HUES48 (cell line): Measurements from ENCODE around the gene CLEC16A.

Experiments used
- H3K27ac ChIP-seq: one replicate; pipeline ENCODE4 v1.7.0; 2013; ENCODE audit warnings: low read depth, low read length, inconsistent platforms
- H3K27me3 ChIP-seq: 2 replicates; pipeline ENCODE4 v1.6.1; 2013; ENCODE audit warnings: mild to moderate bottlenecking, low read length; ENCODE audit not compliant: control insufficient read depth, insufficient read depth
- H3K36me3 ChIP-seq: 2 replicates; pipeline ENCODE4 v1.6.1; 2013; ENCODE audit warnings: low read length; ENCODE audit not compliant: control insufficient read depth, insufficient read depth
- H3K4me1 ChIP-seq: 2 replicates; pipeline ENCODE4 v1.6.1; 2013; ENCODE audit warnings: mild to moderate bottlenecking, low read length; ENCODE audit not compliant: control insufficient read depth, insufficient read depth
- H3K4me3 ChIP-seq: 2 replicates; pipeline ENCODE4 v1.5.1; 2013; ENCODE audit warnings: mild to moderate bottlenecking, low read depth, low read length
- H3K9ac ChIP-seq: 2 replicates; pipeline ENCODE4 v1.6.1; 2013; ENCODE audit warnings: mild to moderate bottlenecking, low read depth, low read length, moderate library complexity
- H3K9me3 ChIP-seq: 2 replicates; pipeline ENCODE4 v1.6.1; 2013; ENCODE audit warnings: low read length; ENCODE audit not compliant: control insufficient read depth, insufficient read depth

The CLEC16A gene

DNA sequence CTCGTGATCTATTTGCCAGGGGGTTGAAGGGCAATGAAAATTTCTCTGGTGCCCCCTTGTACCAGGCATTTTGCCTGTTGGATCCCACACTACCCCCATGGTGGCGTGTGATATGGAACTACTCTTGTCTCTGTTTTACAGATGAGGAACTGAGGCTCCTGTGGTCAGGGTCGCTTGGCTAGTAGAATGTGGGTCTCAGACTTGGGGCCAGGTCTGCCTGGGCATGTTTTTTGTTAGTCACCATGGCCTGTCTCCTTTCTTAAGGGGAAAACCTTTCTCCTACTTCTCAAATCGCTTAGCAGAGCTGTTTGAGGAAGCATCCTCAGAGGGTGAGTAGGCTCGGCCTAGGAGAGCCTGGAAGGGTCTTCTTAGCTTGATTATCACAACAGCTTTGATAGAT is 51.2 kb downstream of the CLEC16A start:
- H3K4me3 ChIP-seq, result no peak overlapping the region
- no peaks in the 10 kb centered on the region for H3K9me3 ChIP-seq
- H3K4me1 ChIP-seq, result no peaks in the 10 kb centered on the region
- H3K27ac ChIP-seq, result no peak overlapping the region
- no peaks in the 10 kb centered on the region for H3K27me3 ChIP-seq
- H3K9ac ChIP-seq, result no peak overlapping the region
- peaks cover 13% of the 10 kb centered on the region for H3K36me3 ChIP-seq

- peaks cover 8% of the 10 kb centered on the region; the same call in 1 of the 2 replicates for H3K36me3 ChIP-seq
- no peak overlapping the region for H3K27ac ChIP-seq
- no peaks in the 10 kb centered on the region for H3K4me1 ChIP-seq
- H3K9ac ChIP-seq, result no peak overlapping the region
- H3K4me3 ChIP-seq, result no peak overlapping the region
- no peaks in the 10 kb centered on the region for H3K9me3 ChIP-seq
- H3K27me3 ChIP-seq, result no peaks in the 10 kb centered on the region
These were observed 53.1 kb downstream of the CLEC16A start for GRCh38 chr16:10997485-10997884.

GRCh38 chr16:10999300-10999699 is 54.9 kb downstream of the CLEC16A start:
- Histone ChIP-seq H3K9ac (no peak overlapping the region), H3K4me3 (no peak overlapping the region), H3K27me3 (no peaks in the 10 kb centered on the region), H3K9me3 (no peaks in the 10 kb centered on the region), H3K36me3 (peaks cover 5% of the 10 kb centered on the region; the same call in 1 of the 2 replicates), H3K27ac (no peak overlapping the region), H3K4me1 (no peaks in the 10 kb centered on the region)

DNA sequence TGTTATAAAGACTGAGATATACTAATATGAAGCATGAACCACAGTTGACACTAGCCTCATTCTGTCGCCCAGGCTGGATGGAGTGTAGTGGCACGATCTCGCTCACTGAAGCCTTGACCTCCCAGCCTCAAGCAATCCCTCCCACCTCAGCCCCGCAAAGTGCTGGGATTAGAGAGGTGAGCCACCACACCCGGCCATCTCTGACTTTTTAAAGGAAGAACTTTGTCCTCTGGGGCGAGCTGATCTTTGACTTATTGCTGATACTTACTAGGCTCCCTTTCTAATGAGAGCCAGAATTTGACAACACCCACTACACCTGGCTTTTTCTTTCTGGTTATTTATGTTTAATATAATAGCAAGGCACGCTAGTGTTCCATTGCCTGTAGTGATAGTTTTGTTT is 57.2 kb downstream of the CLEC16A start:
- H3K9ac ChIP-seq, result no peak overlapping the region
- H3K27ac ChIP-seq, result no peak overlapping the region
- H3K9me3 ChIP-seq, result no peaks in the 10 kb centered on the region
- H3K4me1 ChIP-seq, result no peaks in the 10 kb centered on the region
- no peak overlapping the region for H3K4me3 ChIP-seq
- no peaks in the 10 kb centered on the region for H3K27me3 ChIP-seq
- 0 out of 2 replicates have a peak, but pooled peaks cover 3% of the 10 kb centered on the region for H3K36me3 ChIP-seq

DNA sequence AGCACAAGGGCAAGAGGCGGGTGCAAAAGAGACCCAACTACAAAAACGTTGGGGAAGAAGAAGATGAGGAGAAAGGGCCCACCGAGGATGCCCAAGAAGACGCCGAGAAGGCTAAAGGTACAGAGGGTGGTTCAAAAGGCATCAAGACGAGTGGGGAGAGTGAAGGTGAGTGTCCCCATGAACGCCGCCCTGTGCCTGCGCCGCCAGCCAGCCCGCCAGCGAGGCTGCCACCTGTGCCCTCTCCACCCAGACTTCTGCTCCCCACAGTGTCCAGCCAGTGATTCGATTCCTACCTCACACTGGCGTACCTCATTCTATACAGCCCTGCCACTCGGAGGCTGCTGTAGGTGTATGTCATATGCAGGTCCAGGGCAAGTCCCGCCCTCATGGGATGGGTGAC is 58.8 kb downstream of the CLEC16A start:
- Histone ChIP-seq H3K4me3 (no peak overlapping the region), H3K4me1 (no peaks in the 10 kb centered on the region; the same call in 1 of the 2 replicates), H3K36me3 (0 out of 2 replicates have a peak, but pooled peaks cover 3% of the 10 kb centered on the region), H3K27ac (no peak overlapping the region), H3K27me3 (no peaks in the 10 kb centered on the region), H3K9ac (no peak overlapping the region), H3K9me3 (no peaks in the 10 kb centered on the region)

GRCh38 chr16:11004351-11004750 is 60.0 kb downstream of the CLEC16A start:
- H3K9ac ChIP-seq, result no peak overlapping the region
- 0 out of 2 replicates have a peak, but pooled peaks cover 3% of the 10 kb centered on the region for H3K36me3 ChIP-seq
- no peaks in the 10 kb centered on the region for H3K9me3 ChIP-seq
- H3K4me1 ChIP-seq, result no peaks in the 10 kb centered on the region; the same call in 1 of the 2 replicates
- no peak overlapping the region for H3K27ac ChIP-seq
- no peaks in the 10 kb centered on the region for H3K27me3 ChIP-seq
- H3K4me3 ChIP-seq, result no peak overlapping the region

DNA sequence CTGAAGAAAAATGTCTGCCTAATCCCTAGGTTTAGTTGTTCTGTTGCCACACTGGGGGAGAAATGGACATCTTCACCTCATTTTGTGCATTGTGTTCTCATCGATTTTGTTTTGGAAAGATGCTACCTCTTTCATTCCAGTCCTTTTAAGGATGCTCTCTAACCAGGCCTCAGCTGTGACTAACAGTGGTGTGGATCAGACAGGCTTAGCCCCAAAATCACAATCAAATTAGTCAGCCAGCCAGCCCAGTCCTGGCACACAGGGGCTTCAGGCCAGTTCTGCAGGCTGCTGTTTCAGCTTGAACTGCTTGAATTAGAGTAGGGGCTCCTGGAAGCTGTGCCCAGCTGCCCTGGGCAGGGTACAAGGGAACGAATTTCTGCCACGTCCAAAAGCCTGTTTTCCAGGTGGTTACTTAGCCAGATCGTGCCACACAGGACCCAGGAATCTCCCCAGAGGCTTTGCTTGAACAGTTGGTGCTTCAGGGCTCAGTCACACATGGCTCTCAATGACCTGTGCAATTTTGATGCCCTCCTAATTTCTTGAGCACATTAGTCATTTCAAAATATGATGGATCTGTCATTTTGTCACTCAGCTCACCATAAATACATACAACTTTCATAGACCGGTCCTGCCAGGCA is 60.7 kb downstream of the CLEC16A start:
- Histone ChIP-seq H3K27ac (no peak overlapping the region), H3K4me1 (no peaks in the 10 kb centered on the region; the same call in 1 of the 2 replicates), H3K36me3 (0 out of 2 replicates have a peak, but pooled peaks cover 3% of the 10 kb centered on the region), H3K4me3 (no peak overlapping the region), H3K9me3 (no peaks in the 10 kb centered on the region), H3K27me3 (no peaks in the 10 kb centered on the region), H3K9ac (no peak overlapping the region)

GRCh38 chr16:11005611-11005975 is 61.2 kb downstream of the CLEC16A start:
- 0 out of 2 replicates have a peak, but pooled peaks cover 3% of the 10 kb centered on the region for H3K36me3 ChIP-seq

DNA sequence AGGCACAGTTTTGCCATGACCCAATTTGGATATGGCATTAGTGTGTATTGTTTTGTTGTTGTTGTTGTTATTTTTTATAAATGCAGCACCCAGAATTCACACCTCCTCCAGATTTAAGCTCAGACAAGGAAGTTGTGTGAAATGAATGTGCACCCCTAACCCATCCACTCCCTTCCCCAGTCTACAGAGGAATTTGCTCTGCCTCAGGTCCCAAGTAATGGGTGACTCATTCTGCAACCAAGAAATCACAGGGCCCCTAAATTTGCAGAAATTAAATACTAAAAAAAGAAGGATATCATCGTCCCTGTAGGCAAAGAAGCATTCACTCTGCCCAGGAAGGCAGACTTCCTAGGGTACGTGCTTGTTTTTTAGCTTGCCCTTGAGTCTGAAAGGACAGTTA is 62.3 kb downstream of the CLEC16A start:
- H3K4me3 ChIP-seq, result no peak overlapping the region
- H3K27ac ChIP-seq, result no peak overlapping the region
- H3K9ac ChIP-seq, result no peak overlapping the region
- 0 out of 2 replicates have a peak, but pooled peaks cover 3% of the 10 kb centered on the region for H3K36me3 ChIP-seq
- no peaks in the 10 kb centered on the region for H3K27me3 ChIP-seq
- H3K9me3 ChIP-seq, result no peaks in the 10 kb centered on the region
- no peaks in the 10 kb centered on the region; the same call in 1 of the 2 replicates for H3K4me1 ChIP-seq

More at GRCh38 chr16:11005611-11005975, 61.2 kb downstream of the CLEC16A start:
- Histone ChIP-seq H3K27ac (no peak overlapping the region), H3K9ac (no peak overlapping the region), H3K9me3 (no peaks in the 10 kb centered on the region), H3K4me1 (no peaks in the 10 kb centered on the region; the same call in 1 of the 2 replicates), H3K27me3 (no peaks in the 10 kb centered on the region), H3K4me3 (no peak overlapping the region)

GRCh38 chr16:11007714-11008280 is 63.4 kb downstream of the CLEC16A start:
- Histone ChIP-seq H3K27me3 (no peaks in the 10 kb centered on the region), H3K4me3 (no peak overlapping the region), H3K9ac (no peak overlapping the region), H3K4me1 (no peaks in the 10 kb centered on the region; the same call in 1 of the 2 replicates), H3K27ac (peak overlapping the region; percentile 23), H3K9me3 (no peaks in the 10 kb centered on the region), H3K36me3 (0 out of 2 replicates have a peak, but pooled peaks cover 3% of the 10 kb centered on the region)

DNA sequence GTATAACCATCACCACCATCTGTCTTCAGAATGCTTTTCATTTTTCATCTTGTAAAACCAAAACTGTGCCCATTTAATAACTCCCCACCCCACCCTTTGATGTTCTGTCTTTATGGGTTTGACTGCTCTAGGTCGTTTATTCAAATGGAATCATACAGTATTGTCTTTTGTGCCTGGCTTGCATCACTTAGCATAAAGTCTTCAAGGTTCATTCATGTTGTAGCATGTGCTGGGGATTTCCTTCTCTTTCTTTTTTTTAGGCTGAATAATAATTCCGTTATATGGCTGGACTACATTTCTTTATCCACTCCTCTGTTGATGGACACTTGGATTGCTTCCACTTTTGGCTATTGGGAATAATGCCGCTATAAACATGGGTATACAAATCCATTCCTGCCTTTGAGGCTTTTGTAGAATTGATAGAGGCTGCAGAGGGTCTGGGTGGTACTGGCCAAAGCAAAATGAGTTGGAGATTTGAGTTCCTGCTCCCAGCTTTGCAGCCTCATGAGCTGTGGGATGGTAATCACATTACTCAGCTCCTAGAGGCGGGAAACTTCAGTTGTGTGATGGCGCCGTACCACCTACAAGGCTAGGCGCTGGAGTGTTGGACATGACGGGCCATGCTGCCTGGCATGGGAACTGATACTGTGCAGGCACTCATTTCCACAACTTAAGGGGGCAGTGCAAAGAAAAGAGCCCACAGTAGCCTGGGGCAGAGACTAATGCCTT is 64.8 kb downstream of the CLEC16A start:
- no peak overlapping the region for H3K4me3 ChIP-seq
- no peaks in the 10 kb centered on the region; the same call in 1 of the 2 replicates for H3K4me1 ChIP-seq
- 0 out of 2 replicates have a peak, but pooled peaks cover 3% of the 10 kb centered on the region for H3K36me3 ChIP-seq
- no peak overlapping the region for H3K27ac ChIP-seq
- H3K27me3 ChIP-seq, result no peaks in the 10 kb centered on the region
- H3K9me3 ChIP-seq, result no peaks in the 10 kb centered on the region
- H3K9ac ChIP-seq, result no peak overlapping the region
